T-helper 2 cell treated with Interferon-gamma antibody and Interleukin-4, amounts not matched to agents 100 ng/mL and 5 ng/mL, for 36 hours (primary cell): Measurements from ENCODE around the gene ANP32E. TPM values are rescaled to one million over a fixed set of nuclear protein-coding genes. Genes with fewer than 3 reads are reported as not detected.

ENCODE experiments used
- intact Hi-C: fragments of 100-400 bp; cut with micrococcal nuclease; formaldehyde crosslinking; loops from one replicate; pipeline ENCODE4 v1.15.1; 2023
- total RNA-seq: library from RNA; stranded (reverse); gene quantifications from 2 replicates; pipeline ENCODE4 v1.2.3, GENCODE V29; 2022

The ANP32E gene
- 170 and 171 TPM in 2 replicates for total RNA-seq

DNA sequence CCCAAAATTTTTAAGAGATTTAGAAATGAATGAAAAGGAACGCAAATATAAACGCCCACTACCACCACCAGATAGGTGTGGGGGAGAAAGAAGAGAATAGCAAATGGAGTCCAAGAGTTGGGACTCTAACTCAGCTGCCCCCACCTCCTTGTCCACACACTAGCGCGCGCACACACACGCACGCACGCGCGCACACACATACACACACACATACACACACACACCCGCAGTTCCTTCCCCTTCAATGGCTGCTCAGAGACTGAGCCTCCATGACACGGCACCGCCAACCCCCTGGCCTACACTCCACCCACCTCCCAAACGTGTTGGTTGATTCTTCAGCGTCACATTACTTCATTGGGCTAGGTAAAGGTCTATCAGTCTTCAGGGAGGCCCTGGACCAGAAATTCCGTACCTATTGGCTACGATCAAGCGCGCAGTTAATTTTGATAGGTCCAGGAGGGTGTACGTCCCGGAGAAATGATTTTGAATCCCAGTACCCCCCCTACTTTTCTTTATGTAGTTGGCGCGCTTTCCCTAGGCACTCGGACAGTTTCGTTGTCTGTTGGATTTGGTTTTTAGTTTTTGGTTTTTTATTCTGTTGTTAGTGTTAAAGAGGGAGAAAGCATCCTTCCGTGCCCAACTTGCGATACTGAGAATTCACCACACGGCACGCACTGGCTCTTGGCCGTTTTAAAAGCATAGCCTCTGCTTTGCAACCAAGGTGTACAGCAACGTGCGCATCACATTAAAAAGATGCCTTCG, at the start of gene ANP32E:
Gene ANP32E (minus strand): TSS at position 261 of the 762 bp plus-strand sequence. CDS start 326 bp downstream, outside the sequence.
- intact Hi-C loops: loop anchor here (1.0 to 10.0 kb wide), 6 partner anchors 33 to 389 kb away; partner anchors contain the start of genes APH1A, ENSA, MRPS21 and PRPF3

DNA sequence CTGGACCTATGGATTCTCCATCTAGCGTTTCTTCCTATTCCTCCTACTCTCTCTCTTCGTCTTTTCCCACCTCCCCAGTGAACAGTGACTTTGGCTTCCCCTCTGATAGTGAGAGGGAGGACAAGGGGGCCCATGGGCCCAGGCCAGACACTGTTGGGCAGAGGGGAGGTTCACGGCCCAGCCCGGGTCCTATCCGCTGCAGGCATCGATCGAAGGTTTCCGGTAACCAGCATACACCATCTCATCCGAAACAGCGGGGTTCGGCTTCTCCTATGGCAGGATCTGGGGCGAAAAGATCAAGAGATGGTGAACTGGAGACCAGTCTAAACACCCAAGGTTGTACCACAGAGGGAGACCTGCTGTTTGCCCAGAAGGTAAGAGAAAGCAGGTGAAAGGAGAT, 47.3 kb upstream of the ANP32E start:
- intact Hi-C loops: no loop called here

DNA sequence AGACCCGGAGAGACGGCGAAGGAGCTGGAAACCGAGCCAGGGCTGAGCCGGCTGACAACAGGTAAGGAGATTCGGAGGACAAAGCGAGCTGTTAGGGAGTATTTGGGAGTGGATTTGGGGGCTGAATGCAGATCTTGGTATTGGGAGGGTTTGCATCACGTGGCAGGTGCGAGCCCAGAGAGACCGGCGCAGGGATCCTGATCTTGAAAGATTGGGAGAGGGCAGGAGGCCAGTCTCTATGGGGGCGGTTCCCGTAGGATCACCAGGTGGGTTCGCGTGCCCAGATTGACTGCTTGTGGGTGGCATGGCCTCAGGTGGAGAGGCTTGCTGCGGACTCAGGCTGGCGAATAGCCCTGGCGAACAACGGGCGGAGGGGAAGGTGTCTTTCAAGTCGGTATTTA, 46.6 kb upstream of the ANP32E start:
- intact Hi-C loops: loop anchor here (1.0 kb wide), 1 partner anchor 11 kb away; the partner anchor contains the start of gene MRPS21

DNA sequence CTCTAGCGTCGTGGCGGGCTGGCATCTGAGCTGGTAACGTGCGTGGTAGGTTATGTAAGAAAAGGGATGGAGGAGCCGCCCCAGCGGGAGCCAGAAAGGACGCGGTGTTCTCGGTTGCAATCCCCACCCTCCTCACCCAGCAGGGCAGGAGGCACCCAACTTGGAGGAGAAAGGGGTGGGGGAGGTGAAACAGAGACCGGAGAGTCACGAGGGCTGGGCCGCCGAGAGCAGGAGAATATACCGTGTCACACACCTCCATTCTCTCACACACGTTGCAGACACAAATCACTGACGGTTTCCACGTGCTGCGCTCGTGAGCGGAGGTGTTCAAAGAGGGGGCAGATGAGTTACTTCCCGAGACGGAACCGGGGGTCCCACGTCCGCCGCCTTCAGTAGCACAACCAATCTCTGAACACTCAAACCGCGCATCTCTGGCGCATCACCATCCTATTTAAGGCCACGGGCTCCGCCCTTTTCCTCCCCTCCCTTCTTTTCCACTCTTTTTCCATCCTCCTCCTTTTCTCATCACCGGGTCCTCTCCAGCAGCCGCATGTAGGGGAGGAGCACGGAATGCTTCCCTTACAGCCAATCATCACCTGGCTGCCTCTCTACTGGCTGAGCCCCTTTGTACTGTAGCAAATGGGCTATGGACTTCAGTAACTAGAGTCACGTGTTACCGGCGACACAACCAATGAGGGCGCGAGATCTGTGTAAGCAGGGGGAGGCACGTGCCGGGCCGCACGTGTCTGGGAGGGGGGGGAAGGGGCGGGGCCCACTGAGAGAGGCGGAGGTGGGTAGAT, 46.0 kb upstream of the ANP32E start, which contains the start of gene CIART:
Gene CIART (plus strand): TSS at position 797 of the 800 bp plus-strand sequence. CDS start 714 bp downstream, outside the sequence.
- intact Hi-C loops: loop anchor here (1.0 kb wide), 3 partner anchors 11 to 27 kb away; partner anchors contain the start of genes APH1A and MRPS21

DNA sequence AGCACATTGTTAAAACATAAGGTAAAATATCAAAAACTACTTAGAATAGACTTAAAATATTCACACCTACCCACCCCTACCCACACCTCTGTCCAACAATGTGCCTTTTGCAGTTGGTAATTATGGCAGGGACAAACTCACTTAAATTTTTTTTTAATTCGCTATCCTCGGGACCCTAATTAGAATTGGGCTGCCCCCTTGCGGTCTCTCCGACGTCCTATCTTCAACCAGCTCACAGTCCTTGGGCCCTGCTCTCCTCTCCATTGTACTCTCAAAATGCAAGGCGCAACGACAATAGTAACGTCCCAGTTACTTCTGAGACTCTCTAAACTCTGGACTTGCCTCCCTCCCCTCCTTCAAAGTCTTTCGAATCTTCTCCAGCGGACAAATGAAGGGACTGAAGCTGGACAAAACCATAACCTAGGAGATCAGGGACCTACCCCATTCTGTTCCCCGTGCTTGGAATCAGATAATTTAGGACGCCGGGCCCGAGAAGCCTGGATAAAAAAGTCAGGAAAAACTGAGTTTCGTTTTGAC, 45.4 kb upstream of the ANP32E start:
- intact Hi-C loops: loop anchor here (1.0 kb wide), 2 partner anchors 12 to 26 kb away; partner anchors contain the start of gene APH1A

DNA sequence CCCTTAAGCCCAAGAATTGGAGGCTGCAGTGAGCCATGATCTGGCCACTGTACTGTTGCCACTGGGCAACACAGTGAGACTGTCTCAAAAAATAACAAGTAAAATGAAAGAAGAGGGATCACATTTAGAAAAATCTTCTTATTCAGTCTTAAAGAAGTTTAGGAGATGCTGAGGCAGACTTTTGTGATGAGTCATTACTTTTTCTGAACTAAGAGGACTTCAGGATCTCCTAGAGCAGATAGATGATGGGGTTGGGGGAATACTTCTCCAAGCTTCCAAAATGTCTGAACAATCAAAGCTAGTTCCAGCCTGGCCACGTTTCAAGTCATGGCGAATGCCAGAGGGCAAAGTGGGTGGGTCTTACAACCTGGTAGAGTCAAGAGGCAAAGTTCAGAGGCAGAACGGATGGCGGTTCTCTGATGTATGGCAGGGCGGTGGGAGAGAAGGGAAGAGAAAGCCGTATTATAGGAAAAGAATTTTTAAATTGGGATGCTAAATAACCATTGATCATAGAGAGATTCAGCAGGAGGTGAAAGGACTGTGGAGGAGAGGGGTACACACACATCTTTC, 44.3 kb upstream of the ANP32E start:
- intact Hi-C loops: no loop called here

DNA sequence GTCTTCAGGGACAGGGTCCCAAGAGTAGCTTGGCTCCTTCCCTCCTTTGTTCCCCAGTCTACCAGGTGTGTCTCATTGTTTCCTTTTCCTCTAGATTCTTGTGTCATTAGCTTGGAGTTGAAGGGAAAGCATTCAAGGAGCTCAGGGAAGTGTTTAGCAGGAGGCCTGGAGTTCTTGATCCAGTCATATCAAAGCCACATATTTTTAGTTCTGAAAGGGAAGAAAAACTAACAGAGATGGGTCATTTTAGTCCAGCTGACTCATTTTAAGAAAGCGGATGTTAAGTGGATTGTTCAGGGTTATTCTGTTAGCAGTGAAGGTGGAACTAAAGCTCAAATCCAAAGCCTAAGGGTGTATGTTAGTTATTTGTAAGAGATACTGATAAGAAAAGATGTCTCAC, 37.4 kb upstream of the ANP32E start:
- intact Hi-C loops: no loop called here

DNA sequence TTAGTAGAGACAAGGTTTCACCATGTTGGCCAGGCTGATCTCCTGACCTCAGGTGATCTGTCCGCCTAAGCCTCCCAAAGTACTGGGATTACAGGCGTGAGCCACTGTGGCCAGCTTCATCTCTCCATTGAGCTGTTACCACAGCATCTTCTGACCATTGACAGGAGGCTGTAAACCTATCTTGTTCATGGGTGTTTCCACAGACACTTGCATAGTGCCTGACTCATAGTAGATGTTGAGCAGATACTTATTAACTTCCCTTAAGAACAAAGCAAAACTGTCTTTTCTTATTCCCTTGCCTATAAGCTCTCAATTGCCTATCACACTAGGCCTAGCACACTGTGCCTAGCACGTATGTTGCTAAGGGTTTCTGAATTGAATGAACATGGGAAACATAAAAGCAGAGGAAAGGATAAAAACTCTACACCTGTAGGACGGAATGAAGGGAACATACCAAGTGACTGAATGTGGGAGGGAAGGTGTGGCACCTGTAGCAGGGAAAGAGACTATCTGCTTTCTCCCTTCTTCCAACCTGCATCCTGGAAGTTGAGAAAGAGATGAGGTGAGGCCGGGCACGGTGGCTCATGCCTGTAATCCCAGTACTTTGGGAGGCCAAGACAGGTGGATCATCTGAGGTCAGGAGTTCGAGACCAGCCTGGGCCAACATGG, 35.5 kb upstream of the ANP32E start:
- intact Hi-C loops: no loop called here

DNA sequence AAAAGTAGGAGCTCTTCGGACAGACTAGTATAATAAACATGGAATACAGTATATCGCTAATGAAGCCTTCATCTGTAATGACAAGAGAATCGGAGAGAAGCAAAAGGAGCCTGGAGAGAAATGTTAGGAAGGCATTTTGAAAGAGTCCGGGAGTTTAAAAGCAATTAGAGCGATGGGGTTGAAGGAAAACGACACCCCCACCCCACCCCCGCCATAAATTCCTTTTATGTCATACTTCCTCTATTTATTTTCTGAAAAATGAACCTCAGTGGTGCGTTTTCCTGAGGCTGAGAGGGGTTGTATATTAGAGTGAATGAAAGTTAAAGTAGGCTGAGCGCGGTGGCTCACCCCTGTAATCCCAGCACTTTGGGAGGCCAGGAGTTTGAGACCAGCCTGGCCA, 33.5 kb upstream of the ANP32E start:
- intact Hi-C loops: loop anchor here (1.0 to 10.0 kb wide), 5 partner anchors 12 to 215 kb away; partner anchors contain the start of genes ANP32E, MRPS21, PRPF3 and TARS2

DNA sequence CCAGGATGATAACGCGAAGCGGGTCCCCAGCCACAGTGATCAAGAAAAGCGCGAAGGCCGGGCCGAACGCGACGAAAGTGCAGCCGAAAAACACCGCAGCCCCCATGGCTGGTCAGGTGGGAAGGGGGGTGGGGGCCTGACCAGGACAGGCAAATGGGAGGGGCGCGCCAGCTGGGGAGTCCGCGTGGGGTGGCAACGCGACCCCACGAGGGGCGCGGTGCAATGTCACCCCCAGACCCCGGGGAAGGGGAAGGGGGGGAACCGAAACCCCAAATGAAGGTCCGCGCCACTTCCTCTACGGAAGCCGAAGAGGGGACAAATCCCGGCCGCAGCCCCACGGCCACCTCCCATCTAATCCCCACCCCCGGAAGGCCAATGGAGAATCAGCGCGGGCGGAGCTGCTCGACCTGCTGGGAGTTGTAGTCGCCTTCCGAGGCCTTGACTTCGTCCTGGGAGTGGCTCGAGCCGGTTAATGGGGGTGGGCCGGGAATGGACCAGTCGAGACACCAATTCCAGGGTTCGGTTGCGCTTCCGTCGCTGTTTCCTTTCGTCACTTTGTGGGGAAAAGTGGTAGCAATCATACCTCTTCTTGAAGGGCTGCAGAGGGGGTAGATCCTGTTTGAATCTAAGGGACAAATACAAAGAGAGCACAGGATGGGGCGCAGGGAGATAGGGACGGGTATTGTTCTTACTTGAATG, 32.9 kb upstream of the ANP32E start, which contains the start of gene APH1A:
Gene APH1A (minus strand): TSS at position 312 of the 699 bp plus-strand sequence. CDS start 206 bp downstream, at position 106.
- intact Hi-C loops: loop anchor here (1.0 to 10.0 kb wide), 5 partner anchors 12 to 216 kb away; partner anchors contain the start of genes ANP32E, MRPS21, PRPF3 and TARS2

DNA sequence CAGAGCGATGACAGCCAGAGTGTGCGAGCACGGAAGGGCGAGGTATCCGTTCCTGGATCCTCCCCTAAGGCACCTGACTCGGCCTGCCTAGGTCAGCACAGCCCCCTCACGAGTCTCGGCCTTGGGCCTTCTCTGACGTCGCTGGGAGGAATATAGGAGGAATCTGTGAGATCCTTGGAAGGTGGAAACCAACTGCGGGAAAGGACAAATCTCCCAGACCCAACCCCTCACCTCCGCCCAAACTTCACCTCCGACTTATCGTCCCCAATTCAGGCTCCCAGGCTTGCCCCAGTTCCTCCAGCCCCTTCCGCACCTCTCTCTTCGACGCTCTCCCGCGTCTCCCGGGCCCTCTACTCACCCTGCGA, 32.4 kb upstream of the ANP32E start:
- intact Hi-C loops: loop anchor here (10.0 kb wide), 1 partner anchor 216 kb away; the partner anchor contains the start of gene TARS2

DNA sequence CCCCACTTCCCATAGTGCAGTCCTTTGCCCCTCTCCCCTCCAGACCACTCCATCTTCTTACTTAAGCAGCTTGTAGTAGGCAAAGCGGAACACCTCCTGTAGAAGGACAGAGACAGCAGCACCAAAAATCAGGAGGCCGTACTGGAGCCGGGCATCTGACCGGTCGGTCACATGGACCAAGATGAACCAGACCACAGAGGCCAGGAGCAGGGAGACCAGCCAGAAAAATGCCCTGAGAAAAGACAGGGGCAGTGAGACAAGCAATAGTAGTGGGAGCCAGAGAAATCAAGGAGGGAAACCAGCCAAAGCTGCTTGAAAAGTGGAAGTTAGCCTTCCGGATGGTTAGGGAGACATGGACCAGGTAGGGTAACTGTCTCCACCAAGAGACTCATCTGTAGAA, 32.0 kb upstream of the ANP32E start:
- intact Hi-C loops: loop anchor here (10.0 kb wide), 1 partner anchor 217 kb away; the partner anchor contains the start of gene TARS2

DNA sequence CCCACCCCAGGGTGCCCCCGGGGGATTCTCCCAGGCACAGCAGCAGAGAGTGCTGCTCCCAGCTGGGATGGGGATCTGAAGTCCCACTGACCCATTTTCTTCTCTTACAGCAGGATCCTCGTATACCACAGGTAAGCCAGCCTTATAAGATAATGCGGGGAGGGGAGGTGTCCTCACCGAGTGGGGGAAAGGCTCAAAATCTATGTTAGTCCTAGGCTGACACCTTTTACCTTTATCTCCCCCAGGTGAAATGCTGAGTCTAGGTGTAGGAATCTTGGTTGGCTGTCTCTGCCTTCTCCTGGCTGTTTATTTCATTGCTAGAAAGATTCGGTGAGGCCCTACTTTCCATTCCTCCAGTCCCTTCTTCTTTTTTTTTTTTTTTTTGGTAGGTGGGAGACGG, 27.6 kb upstream of the ANP32E start:
- intact Hi-C loops: loop anchor here (10.0 kb wide), 1 partner anchor 221 kb away; the partner anchor contains the start of gene TARS2

DNA sequence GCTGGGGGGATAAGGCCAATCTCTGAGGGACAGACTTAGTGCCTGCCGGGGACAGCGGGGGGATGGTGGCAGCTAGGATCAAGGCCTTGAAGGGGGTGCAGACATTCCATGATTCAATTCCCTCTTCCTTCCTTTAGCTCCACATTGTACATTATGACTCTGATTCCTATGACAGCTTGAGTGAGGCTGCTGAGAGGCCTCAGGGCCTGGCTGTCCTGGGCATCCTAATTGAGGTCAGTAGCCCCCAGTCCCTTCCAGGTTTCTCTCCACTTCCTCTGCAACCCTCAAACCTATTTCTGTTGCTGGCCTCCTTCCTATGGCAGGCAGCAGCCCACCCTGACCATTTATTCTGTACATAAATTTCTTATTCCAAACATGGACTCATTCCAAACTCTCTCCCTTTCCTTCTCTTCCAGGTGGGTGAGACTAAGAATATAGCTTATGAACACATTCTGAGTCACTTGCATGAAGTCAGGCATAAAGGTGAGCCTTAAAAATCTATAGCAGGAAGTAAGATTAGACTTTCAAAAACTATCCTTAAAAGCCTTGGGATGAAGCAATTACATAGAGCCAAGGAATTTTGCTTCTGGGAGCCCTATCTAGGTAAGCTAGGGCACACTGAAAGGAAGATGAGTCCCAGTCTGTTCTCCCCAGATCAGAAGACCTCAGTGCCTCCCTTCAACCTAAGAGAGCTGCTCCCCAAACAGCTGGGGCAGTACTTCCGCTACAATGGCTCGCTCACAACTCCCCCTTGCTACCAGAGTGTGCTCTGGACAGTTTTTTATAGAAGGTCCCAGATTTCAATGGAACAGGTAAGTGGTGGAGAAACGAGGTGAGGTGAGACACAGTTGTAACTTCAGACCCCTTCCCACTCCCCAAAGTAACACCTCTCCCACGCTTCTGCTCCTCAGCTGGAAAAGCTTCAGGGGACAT, 26.7 kb upstream of the ANP32E start:
- intact Hi-C loops: loop anchor here (10.0 kb wide), 1 partner anchor 222 kb away; the partner anchor contains the start of gene TARS2

DNA sequence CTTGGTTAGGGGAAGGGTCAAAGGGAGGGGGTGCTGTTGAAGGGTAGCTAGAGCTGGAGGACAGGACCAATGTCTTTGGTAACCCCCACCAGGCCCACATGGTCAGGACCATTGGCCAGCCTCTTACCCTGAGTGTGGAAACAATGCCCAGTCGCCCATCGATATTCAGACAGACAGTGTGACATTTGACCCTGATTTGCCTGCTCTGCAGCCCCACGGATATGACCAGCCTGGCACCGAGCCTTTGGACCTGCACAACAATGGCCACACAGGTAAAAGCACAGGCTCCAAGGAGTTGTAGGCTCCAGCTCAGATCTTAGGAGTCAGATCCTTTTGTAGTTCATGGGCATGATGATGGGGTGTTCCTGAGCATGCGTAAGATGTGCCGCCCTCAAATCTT, 25.5 kb upstream of the ANP32E start:
- intact Hi-C loops: loop anchor here (10.0 kb wide), 1 partner anchor 223 kb away; the partner anchor contains the start of gene TARS2

DNA sequence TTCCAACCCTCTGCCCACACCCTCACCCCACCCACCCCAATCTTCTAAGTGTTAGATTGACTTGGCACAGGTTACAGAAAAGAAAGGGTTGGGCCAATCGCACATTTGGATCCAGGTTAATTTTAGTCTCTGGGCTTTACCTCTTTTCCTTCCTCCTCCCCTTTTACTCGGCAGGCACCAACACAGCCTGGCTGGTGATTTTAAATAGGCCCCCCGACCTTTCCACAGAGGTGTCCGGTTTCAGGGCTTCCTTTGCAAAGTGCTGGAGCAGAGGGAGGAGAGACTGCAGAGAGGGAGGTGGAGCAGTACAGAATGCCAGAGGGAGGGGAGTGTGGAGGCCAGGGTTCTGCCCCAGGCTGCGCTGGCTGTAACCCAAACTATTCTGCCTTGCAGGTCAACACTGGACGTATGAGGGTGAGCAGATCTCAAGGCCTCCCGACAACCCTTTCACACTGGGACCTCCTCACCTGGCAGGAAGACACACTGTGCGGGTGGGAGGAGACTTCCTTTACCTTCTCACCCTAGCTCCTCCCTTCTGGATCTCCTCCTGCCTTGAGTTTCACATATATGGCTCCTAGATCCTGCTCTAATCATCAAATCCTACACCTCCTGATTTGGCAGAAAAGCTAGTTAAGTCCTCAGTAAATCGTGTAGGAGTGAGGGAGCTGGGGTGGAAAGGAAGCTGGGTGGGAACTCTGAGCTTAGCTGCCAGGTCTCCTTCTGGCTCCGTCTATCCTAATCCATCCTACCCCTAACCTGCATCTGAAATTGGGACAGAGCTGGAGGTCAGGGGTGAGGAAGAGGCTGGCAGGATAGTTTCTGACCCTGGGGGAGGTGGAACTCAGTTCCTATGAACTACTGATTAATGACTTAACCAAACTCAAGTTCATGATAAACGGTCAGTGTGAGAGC, 24.1 kb upstream of the ANP32E start:
- intact Hi-C loops: loop anchor here (10.0 kb wide), 2 partner anchors 225 to 255 kb away; partner anchors contain the start of genes FALEC and TARS2

DNA sequence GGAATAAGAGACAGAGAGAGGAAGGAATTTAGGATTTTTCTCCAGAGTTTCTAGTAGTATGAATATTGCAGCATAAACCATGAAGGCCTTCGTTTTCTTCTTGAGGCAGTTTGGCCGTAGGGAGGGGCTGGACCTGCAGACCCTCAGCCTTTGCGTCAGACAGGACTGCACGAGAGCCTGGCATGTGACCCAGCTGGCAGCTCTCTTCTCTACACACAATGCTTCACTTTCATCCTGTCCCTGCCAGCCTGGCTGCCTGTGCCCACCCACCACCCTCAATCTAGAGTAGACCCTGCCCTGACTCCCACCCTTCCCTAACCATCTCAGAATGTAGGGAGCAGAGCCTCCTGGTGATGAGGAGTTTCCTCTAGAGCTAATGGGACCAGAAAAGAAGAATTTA, 23.3 kb upstream of the ANP32E start:
- intact Hi-C loops: loop anchor here (10.0 kb wide), 1 partner anchor 256 kb away; the partner anchor contains the start of gene FALEC
